ENCODE measurements around the gene SARS1.

The SARS1 gene

DNA sequence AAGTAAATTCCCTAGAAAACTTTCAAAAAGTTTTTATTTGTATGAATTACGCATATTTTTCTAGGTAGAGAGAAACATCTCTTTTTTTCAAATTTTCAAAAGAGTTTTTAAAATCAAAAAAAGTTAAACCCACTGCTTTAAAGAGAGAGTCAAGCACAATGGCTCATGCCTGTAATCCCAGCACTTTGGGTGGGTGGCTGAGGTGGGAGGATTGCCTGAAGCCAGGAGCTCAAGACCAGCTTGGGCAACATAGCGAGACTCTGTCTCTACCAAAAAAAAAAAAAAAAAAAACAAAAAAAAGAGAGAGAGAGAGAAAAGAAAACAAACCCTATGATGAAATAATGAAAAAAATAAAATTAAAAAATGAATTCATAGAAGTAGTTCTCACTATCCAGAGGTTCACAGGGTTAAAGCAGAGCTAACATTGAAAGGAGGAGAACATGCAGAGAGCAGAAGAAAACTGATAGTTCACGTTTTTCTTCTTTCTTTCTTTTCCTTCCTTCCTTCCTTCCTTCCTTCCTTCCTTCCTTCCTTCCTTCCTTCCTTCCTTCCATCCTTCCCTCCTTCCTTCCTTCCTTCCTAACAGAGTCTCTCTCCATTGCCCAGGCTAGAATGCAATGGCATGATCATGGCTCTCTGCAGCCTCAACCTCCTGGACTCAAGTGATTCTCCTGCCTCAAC, 30.5 kb upstream of the SARS1 start:
- H3K4me1 ChIP-seq: no peaks in the 10 kb centered on the region
- TF ChIP-seq, protein P1, sequence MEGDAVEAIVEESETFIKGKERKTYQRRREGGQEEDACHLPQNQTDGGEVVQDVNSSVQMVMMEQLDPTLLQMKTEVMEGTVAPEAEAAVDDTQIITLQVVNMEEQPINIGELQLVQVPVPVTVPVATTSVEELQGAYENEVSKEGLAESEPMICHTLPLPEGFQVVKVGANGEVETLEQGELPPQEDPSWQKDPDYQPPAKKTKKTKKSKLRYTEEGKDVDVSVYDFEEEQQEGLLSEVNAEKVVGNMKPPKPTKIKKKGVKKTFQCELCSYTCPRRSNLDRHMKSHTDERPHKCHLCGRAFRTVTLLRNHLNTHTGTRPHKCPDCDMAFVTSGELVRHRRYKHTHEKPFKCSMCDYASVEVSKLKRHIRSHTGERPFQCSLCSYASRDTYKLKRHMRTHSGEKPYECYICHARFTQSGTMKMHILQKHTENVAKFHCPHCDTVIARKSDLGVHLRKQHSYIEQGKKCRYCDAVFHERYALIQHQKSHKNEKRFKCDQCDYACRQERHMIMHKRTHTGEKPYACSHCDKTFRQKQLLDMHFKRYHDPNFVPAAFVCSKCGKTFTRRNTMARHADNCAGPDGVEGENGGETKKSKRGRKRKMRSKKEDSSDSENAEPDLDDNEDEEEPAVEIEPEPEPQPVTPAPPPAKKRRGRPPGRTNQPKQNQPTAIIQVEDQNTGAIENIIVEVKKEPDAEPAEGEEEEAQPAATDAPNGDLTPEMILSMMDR (IDR thresholded peaks at IDR 0.05): no peak
- no peaks in the 10 kb centered on the region for H3K27me3 ChIP-seq (ENCODE audit: control insufficient read depth, insufficient read depth, low read length)
- H3K79me2 ChIP-seq: no peaks in the 10 kb centered on the region
- no peaks in the 10 kb centered on the region for H3K36me3 ChIP-seq (ENCODE audit: control insufficient read depth, insufficient read depth, low read length)
- H3K27ac ChIP-seq: no peak overlapping the region
- H3K9me3 ChIP-seq (ENCODE audit: control insufficient read depth, low read length): no peaks in the 10 kb centered on the region
- no peak overlapping the region for H3K4me3 ChIP-seq (ENCODE audit: low read depth, low read length)
- H3K4me2 ChIP-seq (ENCODE audit: low read length): no peak overlapping the region
- no peak overlapping the region for H3K9ac ChIP-seq
- no peak overlapping the region for H2AFZ ChIP-seq

DNA sequence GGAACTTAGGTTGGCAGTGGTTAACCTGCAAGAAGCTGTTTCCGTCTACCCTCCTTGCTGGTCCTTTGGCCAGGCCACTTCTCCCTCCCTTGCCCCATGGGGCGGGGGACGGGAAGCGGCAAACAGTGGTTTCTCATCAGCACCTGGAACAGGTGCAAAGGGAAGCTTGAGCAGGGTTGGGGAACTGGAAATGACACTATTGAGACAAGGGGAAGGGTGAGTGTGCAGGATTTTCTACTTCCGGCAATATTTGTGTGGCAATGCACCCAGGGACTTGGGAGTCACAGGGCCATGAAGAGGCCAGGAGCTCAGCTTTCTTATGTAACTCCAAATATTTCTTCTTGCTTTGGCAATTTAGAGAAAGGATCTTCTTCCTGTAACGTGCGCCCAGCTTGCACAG, 29.0 kb upstream of the SARS1 start:
- no peaks in the 10 kb centered on the region for H3K4me1 ChIP-seq
- H3K27ac ChIP-seq: no peak overlapping the region

DNA sequence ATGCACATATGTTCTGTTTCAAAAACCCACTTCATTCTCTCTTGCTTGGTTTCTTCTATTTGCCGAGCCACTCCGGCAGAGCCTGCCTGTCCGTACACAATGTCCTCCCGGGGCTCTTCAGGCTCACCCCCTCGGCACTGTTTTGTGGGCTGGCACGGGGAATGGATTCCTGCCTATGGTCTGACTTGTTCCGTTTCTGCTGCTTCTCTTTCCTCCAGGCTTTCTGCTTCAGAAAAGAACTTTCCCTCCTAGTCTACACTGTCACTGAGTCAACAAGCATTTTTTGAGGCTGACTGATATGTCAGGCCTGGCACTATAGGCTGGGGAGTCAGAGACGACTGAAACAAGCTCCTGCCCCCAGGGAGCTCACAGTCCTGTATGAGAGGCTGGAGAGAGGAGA, 28.4 kb upstream of the SARS1 start:
- Histone ChIP-seq H3K4me2 (ENCODE audit: low read length) (no peak overlapping the region), H3K9ac (no peak overlapping the region), H3K36me3 (ENCODE audit: control insufficient read depth, insufficient read depth, low read length) (no peaks in the 10 kb centered on the region), H3K27ac (no peak overlapping the region), H3K27me3 (ENCODE audit: control insufficient read depth, insufficient read depth, low read length) (no peaks in the 10 kb centered on the region), H3K4me1 (no peaks in the 10 kb centered on the region), H2AFZ (no peak overlapping the region), H3K4me3 (ENCODE audit: low read depth, low read length) (no peak overlapping the region), H3K9me3 (ENCODE audit: control insufficient read depth, low read length) (no peaks in the 10 kb centered on the region), H3K79me2 (no peaks in the 10 kb centered on the region)
- TF ChIP-seq, protein P1 (IDR thresholded peaks at IDR 0.05): no peak

More for the DNA sequence above, 29.0 kb upstream of the SARS1 start:
- Histone ChIP-seq H3K9ac (no peak overlapping the region), H3K79me2 (no peaks in the 10 kb centered on the region), H3K27me3 (ENCODE audit: control insufficient read depth, insufficient read depth, low read length) (no peaks in the 10 kb centered on the region), H2AFZ (no peak overlapping the region), H3K4me2 (ENCODE audit: low read length) (no peak overlapping the region), H3K4me3 (ENCODE audit: low read depth, low read length) (no peak overlapping the region), H3K36me3 (ENCODE audit: control insufficient read depth, insufficient read depth, low read length) (no peaks in the 10 kb centered on the region), H3K9me3 (ENCODE audit: control insufficient read depth, low read length) (no peaks in the 10 kb centered on the region)
- TF ChIP-seq, protein P1 (IDR thresholded peaks at IDR 0.05): no peak

DNA sequence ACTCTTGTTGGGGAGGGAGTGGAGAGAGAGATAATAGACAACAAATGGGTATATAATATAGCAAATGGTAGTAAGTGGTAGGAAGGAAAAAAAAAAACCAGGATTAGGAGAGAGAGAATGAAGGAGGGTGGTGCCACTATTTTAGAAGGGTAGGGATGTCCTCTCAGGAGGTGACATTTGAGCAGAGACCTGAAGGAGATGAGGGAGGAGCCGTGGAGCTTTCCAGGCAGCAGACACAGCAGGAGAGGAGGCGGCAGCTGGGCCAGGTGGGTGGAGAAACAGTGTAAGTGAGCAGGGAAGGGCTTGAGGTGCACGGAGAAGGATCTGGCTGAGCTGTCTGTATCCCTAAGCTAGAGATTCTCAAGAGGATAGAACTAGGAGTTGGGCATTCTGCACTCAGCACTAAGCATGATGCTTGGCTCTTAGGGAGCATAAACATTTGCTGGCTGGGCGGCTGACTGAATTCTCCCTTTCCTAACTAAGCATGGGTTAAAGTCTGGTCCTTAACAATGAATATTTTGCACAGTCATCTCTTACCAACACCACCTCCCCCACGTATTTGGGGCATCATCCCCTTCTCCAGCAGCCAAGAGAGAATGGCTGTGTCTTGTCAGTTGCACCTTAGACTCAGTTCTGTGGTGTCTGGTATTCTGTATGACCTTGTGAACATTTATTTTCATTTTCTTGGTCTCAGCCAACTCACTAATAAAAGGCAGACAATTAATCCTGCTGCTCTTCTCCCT, 27.6 kb upstream of the SARS1 start:
- no peak overlapping the region for H2AFZ ChIP-seq
- no peaks in the 10 kb centered on the region for H3K36me3 ChIP-seq (ENCODE audit: control insufficient read depth, insufficient read depth, low read length)
- H3K4me3 ChIP-seq (ENCODE audit: low read depth, low read length): no peak overlapping the region
- H3K9ac ChIP-seq: no peak overlapping the region
- H3K79me2 ChIP-seq: no peaks in the 10 kb centered on the region
- TF ChIP-seq, protein P1 (IDR thresholded peaks at IDR 0.05): no peak
- no peak overlapping the region for H3K27ac ChIP-seq
- no peaks in the 10 kb centered on the region for H3K9me3 ChIP-seq (ENCODE audit: control insufficient read depth, low read length)
- H3K27me3 ChIP-seq (ENCODE audit: control insufficient read depth, insufficient read depth, low read length): no peaks in the 10 kb centered on the region
- H3K4me1 ChIP-seq: no peaks in the 10 kb centered on the region
- H3K4me2 ChIP-seq (ENCODE audit: low read length): no peak overlapping the region
